ENCODE data around the gene SIRPA.

The SIRPA gene

GRCh38 chr20:1922786-1923185 lies 27.6 kb downstream of the SIRPA start:
- DNase-seq (ENCODE audit: low read depth) = no peak
- in situ Hi-C loops (cut with HindIII; ENCODE audit: low sequenced_read_pairs) = no loop called here
- no peak for TF ChIP-seq CTCF (IDR thresholded peaks at IDR 0.05; ENCODE audit: low read depth, low read length, missing control alignments)
- no peak overlapping the region for H3K4me3 ChIP-seq (ENCODE audit: low read depth, low read length)

GRCh38 chr20:1924910-1925861 lies 30.0 kb downstream of the SIRPA start:
- DNase-seq (ENCODE audit: low read depth) = no peak
- H3K4me3 ChIP-seq (ENCODE audit: low read depth, low read length) = no peak overlapping the region
- in situ Hi-C loops (cut with HindIII; ENCODE audit: low sequenced_read_pairs) = no loop called here
- TF ChIP-seq CTCF (IDR thresholded peaks at IDR 0.05; ENCODE audit: low read depth, low read length, missing control alignments) = no peak

- H3K4me3 ChIP-seq (ENCODE audit: low read depth, low read length) = no peak overlapping the region
- DNase-seq (ENCODE audit: low read depth) = no peak
- no peak for TF ChIP-seq CTCF (IDR thresholded peaks at IDR 0.05; ENCODE audit: low read depth, low read length, missing control alignments)
- in situ Hi-C loops (cut with HindIII; ENCODE audit: low sequenced_read_pairs) = no loop called here
Measured at GRCh38 chr20:1926237-1926636, 31.0 kb downstream of the SIRPA start.

- DNase-seq (ENCODE audit: low read depth) = no peak
- TF ChIP-seq CTCF (IDR thresholded peaks at IDR 0.05; ENCODE audit: low read depth, low read length, missing control alignments) = no peak
- in situ Hi-C loops (cut with HindIII; ENCODE audit: low sequenced_read_pairs) = no loop called here
- H3K4me3 ChIP-seq (ENCODE audit: low read depth, low read length) = no peak overlapping the region
Measured at GRCh38 chr20:1927217-1927616, 32.0 kb downstream of the SIRPA start.

GRCh38 chr20:1928154-1928553 lies 32.9 kb downstream of the SIRPA start:
- no peak for TF ChIP-seq CTCF (IDR thresholded peaks at IDR 0.05; ENCODE audit: low read depth, low read length, missing control alignments)
- no peak for DNase-seq (ENCODE audit: low read depth)
- H3K4me3 ChIP-seq (ENCODE audit: low read depth, low read length) = no peak overlapping the region
- in situ Hi-C loops (cut with HindIII; ENCODE audit: low sequenced_read_pairs) = no loop called here

GRCh38 chr20:1928782-1929181 lies 33.6 kb downstream of the SIRPA start:
- no peak overlapping the region for H3K4me3 ChIP-seq (ENCODE audit: low read depth, low read length)
- in situ Hi-C loops (cut with HindIII; ENCODE audit: low sequenced_read_pairs) = no loop called here
- no peak for TF ChIP-seq CTCF (IDR thresholded peaks at IDR 0.05; ENCODE audit: low read depth, low read length, missing control alignments)
- DNase-seq (ENCODE audit: low read depth) = no peak

Data from astrocyte of the cerebellum (primary cell).